Right lobe of liver (tissue), 4 donors: Measurements from ENCODE around the gene SULF2.

Experiments
- POLR2A ChIP-seq: fragments of 450-650 bp; IDR thresholded peaks from one replicate; pipeline ENCODE4 v1.6.1; 2017; ENCODE audit warnings: antibody characterized with exemption, mild to moderate bottlenecking
- TF ChIP-seq, protein P1 (sequence below), 4 donors: fragments of 200-600 bp in 3 of 4; fragments of 450-650 bp in 1 of 4; IDR thresholded peaks; one replicate each; pipeline versions ENCODE4 v1.5.1 to v1.8.0; 2016 to 2022; ENCODE audit warnings: antibody characterized with exemption in 4 of 4, mild to moderate bottlenecking in 2 of 4
- donor health status: DM: no; HTN: no; CAD: no.
- donor health status: DM: no; HTN: no; CAD: no.
- donor health status: DM: no; HTN: yes; CAD: no.

DNA sequence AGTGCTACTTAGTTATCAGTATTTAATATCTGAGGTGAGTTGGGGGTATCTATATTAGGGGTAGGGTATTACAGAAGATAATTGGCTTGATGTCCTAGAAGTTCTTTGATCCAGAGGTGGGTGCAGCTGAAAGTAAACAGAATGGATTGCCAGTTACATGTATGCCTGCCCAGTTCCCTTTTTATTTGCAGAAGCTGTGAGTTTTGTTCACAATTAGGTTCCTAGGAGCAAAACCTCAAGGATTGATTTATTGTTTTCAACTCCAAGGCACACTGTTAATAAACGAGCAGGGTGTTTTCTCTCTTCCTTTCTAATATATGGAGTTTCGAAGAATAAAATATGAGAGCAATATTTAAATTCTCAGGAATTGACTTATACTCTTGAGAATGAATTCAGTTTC is 129.0 kb downstream of the SULF2 start:
- no peak for TF ChIP-seq POLR2A
- TF ChIP-seq, protein P1, sequence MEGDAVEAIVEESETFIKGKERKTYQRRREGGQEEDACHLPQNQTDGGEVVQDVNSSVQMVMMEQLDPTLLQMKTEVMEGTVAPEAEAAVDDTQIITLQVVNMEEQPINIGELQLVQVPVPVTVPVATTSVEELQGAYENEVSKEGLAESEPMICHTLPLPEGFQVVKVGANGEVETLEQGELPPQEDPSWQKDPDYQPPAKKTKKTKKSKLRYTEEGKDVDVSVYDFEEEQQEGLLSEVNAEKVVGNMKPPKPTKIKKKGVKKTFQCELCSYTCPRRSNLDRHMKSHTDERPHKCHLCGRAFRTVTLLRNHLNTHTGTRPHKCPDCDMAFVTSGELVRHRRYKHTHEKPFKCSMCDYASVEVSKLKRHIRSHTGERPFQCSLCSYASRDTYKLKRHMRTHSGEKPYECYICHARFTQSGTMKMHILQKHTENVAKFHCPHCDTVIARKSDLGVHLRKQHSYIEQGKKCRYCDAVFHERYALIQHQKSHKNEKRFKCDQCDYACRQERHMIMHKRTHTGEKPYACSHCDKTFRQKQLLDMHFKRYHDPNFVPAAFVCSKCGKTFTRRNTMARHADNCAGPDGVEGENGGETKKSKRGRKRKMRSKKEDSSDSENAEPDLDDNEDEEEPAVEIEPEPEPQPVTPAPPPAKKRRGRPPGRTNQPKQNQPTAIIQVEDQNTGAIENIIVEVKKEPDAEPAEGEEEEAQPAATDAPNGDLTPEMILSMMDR (IDR thresholded peaks at IDR 0.05), result no peak
